HCT116 (cell line): ENCODE results near the gene GRM4.

Experiments used
- CEBPB ChIP-seq: IDR thresholded peaks from 2 replicates; pipeline ENCODE4 v1.6.1; 2012; ENCODE audit warnings: low read depth
- EZH2 ChIP-seq: fragments of 200-600 bp; sonication (generic); IDR thresholded peaks from 2 replicates; pipeline ENCODE4 v1.6.1; 2017; ENCODE audit warnings: antibody characterized with exemption, mixed run types
- JUND ChIP-seq: IDR thresholded peaks from 2 replicates; pipeline ENCODE4 v1.6.1; 2012
- POLR2A ChIP-seq: IDR thresholded peaks from 2 replicates; pipeline ENCODE4 v1.7.0; 2011; ENCODE audit warnings: borderline replicate concordance; ENCODE audit not compliant: insufficient read depth, insufficient read length; ENCODE audit errors: extremely low read depth
- POLR2AphosphoS5 ChIP-seq: IDR thresholded peaks from 2 replicates; pipeline ENCODE4 v1.6.1; 2011; ENCODE audit warnings: mild to moderate bottlenecking, low read depth, low read length, moderate library complexity
- SP1 ChIP-seq: IDR thresholded peaks from 2 replicates; pipeline ENCODE4 v1.6.1; 2012; ENCODE audit warnings: low read depth
- TF ChIP-seq, protein P1 (sequence below), 3 experiments: fragments of 200-600 bp in 1 of 3; sonication (generic) in 1 of 3; IDR thresholded peaks in 2 of 3; conservative IDR thresholded peaks in 1 of 3; 2 replicates each; pipeline ENCODE4 v1.5.1; 2012 to 2017; ENCODE audit warnings: low read depth in 2 of 3, low read length in 2 of 3, antibody characterized with exemption in 1 of 3, borderline replicate concordance in 1 of 3, control low read depth in 1 of 3, mild to moderate bottlenecking in 1 of 3, mixed read lengths in 1 of 3, mixed run types in 1 of 3, moderate library complexity in 1 of 3; ENCODE audit not compliant: insufficient read depth in 1 of 3
- TF ChIP-seq, protein P2 (sequence below): IDR thresholded peaks from 2 replicates; pipeline ENCODE4 v1.6.1; 2012; ENCODE audit warnings: low read depth

DNA sequence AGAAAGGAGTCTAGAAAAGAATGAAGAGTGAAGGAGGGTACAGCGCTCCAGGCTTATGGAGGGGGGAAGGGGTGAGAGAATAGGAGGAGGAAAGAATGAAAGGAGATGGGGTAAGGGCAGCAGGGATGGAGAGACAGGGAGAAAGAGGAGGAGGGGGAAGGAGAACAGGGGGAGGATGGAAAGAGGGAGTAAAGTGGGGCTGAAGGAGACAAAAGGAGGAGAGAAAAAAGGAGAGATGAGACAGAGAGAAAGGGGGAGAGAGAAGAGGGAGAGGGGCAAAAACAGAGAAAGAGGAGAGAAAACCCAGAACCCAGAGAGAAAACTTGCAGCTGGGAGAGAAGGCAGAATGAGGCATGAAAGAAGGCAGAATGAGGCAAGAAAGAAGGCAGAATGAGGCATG, 110.7 kb downstream of the GRM4 start:
- TF ChIP-seq POLR2A: no peak
- TF ChIP-seq, protein P1, sequence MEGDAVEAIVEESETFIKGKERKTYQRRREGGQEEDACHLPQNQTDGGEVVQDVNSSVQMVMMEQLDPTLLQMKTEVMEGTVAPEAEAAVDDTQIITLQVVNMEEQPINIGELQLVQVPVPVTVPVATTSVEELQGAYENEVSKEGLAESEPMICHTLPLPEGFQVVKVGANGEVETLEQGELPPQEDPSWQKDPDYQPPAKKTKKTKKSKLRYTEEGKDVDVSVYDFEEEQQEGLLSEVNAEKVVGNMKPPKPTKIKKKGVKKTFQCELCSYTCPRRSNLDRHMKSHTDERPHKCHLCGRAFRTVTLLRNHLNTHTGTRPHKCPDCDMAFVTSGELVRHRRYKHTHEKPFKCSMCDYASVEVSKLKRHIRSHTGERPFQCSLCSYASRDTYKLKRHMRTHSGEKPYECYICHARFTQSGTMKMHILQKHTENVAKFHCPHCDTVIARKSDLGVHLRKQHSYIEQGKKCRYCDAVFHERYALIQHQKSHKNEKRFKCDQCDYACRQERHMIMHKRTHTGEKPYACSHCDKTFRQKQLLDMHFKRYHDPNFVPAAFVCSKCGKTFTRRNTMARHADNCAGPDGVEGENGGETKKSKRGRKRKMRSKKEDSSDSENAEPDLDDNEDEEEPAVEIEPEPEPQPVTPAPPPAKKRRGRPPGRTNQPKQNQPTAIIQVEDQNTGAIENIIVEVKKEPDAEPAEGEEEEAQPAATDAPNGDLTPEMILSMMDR (IDR thresholded peaks at IDR 0.05 in 2 of 3, conservative IDR thresholded peaks at IDR 0.05 in 1 of 3; ENCODE audit: borderline replicate concordance in 1 of 3, insufficient read depth in 1 of 3, low read depth in 2 of 3, low read length in 2 of 3): no peak
- no peak for TF ChIP-seq JUND
- TF ChIP-seq POLR2AphosphoS5: no peak
- TF ChIP-seq SP1: no peak
- TF ChIP-seq EZH2: no peak
- TF ChIP-seq, protein P2, sequence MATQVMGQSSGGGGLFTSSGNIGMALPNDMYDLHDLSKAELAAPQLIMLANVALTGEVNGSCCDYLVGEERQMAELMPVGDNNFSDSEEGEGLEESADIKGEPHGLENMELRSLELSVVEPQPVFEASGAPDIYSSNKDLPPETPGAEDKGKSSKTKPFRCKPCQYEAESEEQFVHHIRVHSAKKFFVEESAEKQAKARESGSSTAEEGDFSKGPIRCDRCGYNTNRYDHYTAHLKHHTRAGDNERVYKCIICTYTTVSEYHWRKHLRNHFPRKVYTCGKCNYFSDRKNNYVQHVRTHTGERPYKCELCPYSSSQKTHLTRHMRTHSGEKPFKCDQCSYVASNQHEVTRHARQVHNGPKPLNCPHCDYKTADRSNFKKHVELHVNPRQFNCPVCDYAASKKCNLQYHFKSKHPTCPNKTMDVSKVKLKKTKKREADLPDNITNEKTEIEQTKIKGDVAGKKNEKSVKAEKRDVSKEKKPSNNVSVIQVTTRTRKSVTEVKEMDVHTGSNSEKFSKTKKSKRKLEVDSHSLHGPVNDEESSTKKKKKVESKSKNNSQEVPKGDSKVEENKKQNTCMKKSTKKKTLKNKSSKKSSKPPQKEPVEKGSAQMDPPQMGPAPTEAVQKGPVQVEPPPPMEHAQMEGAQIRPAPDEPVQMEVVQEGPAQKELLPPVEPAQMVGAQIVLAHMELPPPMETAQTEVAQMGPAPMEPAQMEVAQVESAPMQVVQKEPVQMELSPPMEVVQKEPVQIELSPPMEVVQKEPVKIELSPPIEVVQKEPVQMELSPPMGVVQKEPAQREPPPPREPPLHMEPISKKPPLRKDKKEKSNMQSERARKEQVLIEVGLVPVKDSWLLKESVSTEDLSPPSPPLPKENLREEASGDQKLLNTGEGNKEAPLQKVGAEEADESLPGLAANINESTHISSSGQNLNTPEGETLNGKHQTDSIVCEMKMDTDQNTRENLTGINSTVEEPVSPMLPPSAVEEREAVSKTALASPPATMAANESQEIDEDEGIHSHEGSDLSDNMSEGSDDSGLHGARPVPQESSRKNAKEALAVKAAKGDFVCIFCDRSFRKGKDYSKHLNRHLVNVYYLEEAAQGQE: no peak
- no peak for TF ChIP-seq CEBPB
